ENCODE results near the gene EPHB2. TPM values are rescaled to one million over a fixed set of nuclear protein-coding genes. Genes with fewer than 3 reads are reported as not detected.

The EPHB2 gene
- total and polyA plus RNA-seq, 2 of the 13 experiments (the other 11 are each of a cell fraction or from before 2014, with no cell fraction given): 0.03 to 0.11 TPM

DNA sequence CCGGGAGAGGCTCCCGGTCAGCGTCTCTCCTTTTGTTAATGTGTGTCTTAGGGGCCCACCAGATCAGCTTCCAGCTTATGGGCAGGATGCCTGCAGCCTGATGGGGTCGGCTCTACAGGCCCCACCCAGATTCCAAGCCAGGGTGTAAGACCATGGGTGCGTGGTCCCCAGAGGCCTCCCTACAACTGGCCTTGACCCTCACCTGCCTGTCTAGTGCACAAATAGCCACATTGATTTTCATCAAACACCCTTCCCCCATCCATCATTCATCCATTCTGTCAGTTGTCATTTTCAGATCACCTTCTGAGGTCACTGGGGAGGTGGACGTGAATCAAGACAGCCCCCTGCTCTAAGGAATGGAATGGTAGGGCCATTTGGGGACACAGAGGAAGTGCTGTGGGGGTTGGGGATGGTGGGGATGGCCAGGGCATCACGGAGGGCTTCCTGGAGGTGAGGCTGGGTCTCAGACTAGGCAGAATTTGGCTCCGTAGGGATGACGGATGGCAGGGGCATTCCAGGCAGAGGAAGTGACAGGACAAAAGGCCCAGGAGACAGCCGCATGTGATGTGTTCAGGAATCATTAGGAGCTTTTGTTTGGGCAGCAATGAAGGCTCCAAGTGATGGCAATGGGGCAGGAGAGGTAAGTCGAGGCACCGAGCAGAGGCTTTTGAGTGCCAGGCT lies 118.8 kb downstream of the EPHB2 start:
- Histone ChIP-seq H4K20me1 (ENCODE audit: insufficient read depth, low read length) (no peaks in the 10 kb centered on the region), H3K4me2 (ENCODE audit: low read depth, low read length) (no peak overlapping the region), H3K9ac (ENCODE audit: insufficient read depth, low read depth, low read length) (no peak overlapping the region), H3K36me3 (replicated peaks in 1 of 2; ENCODE audit: control insufficient read depth in 1 of 2, insufficient read depth in 2 of 2, low read length in 2 of 2) (no peaks in the 10 kb centered on the region), H3K4me3 (replicated peaks in 1 of 3; ENCODE audit: insufficient read depth in 1 of 3, low read depth in 2 of 3, low read length in 3 of 3) (no peak overlapping the region), H3K27me3 (ENCODE audit: control insufficient read depth in 1 of 2, insufficient read depth in 2 of 2, low read length in 2 of 2) (peaks cover 0 to 4% of the 10 kb centered on the region in 2 experiments; a peak in 1 of 5 replicates), H3K79me2 (ENCODE audit: insufficient read depth, low read length) (no peaks in the 10 kb centered on the region), H3K4me1 (ENCODE audit: insufficient read depth, low read length) (0 out of 2 replicates have a peak, but pooled peaks cover 6% of the 10 kb centered on the region), H2AFZ (ENCODE audit: low read length) (no peak overlapping the region), H3K27ac (ENCODE audit: extremely low read length, insufficient read depth, low read length) (no peak overlapping the region), H3K9me3 (ENCODE audit: low read length) (no peaks in the 10 kb centered on the region)
- TF ChIP-seq ZNF7 (CRISPR knock-in tag; IDR thresholded peaks at IDR 0.05): no peak
- no peak for ATAC-seq
- intact Hi-C loops (cut with micrococcal nuclease; ENCODE audit: unreplicated experiment) (no loop called here), in situ Hi-C loops (cut with HindIII; ENCODE audit: extremely low pct_ligation_motif_present, low pct_unique_long_range_greater_than_20kb) (no loop called here)
- 23% methylated on average over 9 of the region's 12 CpGs for WGBS (ENCODE audit: low lambda C conversion rate)
- POLR2A ChIA-PET: no interaction called here
- no peak for DNase-seq (ENCODE audit: low spot score)
- CTCF ChIA-PET (ENCODE audit: low intra/inter-chr PET ratio, low total read pairs): no interaction called here
- no peak for FAIRE-seq
- BruUV-seq (replicated peaks): no TSS peak

DNA sequence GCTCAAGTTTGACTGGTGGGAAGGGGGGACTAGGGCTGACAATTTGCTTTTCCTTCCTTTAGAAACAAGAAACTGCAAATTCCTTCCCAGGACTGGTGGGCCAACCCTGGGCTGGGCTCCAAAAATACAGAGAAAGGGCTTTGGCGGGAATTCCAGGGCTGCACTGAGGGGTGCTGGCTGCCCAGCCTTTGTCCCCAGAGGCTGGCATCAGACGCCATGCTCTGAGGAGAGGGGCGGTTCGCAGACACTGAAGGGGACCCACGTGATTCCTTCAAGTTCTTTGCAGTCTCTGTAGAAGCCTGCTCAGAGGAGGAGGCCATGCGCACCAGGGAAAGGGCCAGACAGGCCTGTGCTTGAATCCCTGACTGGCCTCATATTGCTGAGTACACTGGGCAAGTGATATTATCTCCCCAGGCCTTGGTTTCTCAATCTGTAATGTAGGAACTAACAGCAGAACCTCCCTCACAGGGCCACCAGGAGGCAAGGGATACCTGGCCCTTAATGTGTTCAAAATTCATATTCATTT lies 119.5 kb downstream of the EPHB2 start:
- ChIA-PET POLR2A (no interaction called here), CTCF (ENCODE audit: low intra/inter-chr PET ratio, low total read pairs) (no interaction called here)
- no peak for FAIRE-seq
- H3K36me3 ChIP-seq (replicated peaks in 1 of 2; ENCODE audit: control insufficient read depth in 1 of 2, insufficient read depth in 2 of 2, low read length in 2 of 2): no peaks in the 10 kb centered on the region
- ATAC-seq: no peak
- H3K27me3 ChIP-seq (ENCODE audit: control insufficient read depth in 1 of 2, insufficient read depth in 2 of 2, low read length in 2 of 2): peaks cover 0 to 4% of the 10 kb centered on the region in 2 experiments; a peak in 1 of 5 replicates
- H3K4me3 ChIP-seq (replicated peaks in 1 of 3; ENCODE audit: insufficient read depth in 1 of 3, low read depth in 2 of 3, low read length in 3 of 3): no peak overlapping the region
- H3K4me2 ChIP-seq (ENCODE audit: low read depth, low read length): no peak overlapping the region
- no TSS peak for BruUV-seq (replicated peaks)
- H3K79me2 ChIP-seq (ENCODE audit: insufficient read depth, low read length): no peaks in the 10 kb centered on the region
- intact Hi-C loops (cut with micrococcal nuclease; ENCODE audit: unreplicated experiment): no loop called here
- in situ Hi-C loops (cut with HindIII; ENCODE audit: extremely low pct_ligation_motif_present, low pct_unique_long_range_greater_than_20kb): no loop called here
- no peak for DNase-seq (ENCODE audit: low spot score)
- WGBS (ENCODE audit: low lambda C conversion rate): 40% methylated on average over 1 of the region's 6 CpGs
- no peaks in the 10 kb centered on the region for H4K20me1 ChIP-seq (ENCODE audit: insufficient read depth, low read length)
- H3K9ac ChIP-seq (ENCODE audit: insufficient read depth, low read depth, low read length): no peak overlapping the region
- H3K9me3 ChIP-seq (ENCODE audit: low read length): no peaks in the 10 kb centered on the region
- H3K4me1 ChIP-seq (ENCODE audit: insufficient read depth, low read length): 0 out of 2 replicates have a peak, but pooled peaks cover 6% of the 10 kb centered on the region
- no peak overlapping the region for H3K27ac ChIP-seq (ENCODE audit: extremely low read length, insufficient read depth, low read length)
- no peak overlapping the region for H2AFZ ChIP-seq (ENCODE audit: low read length)
- TF ChIP-seq SETDB1 (CRISPR knock-in tag; IDR thresholded peaks at IDR 0.05; ENCODE audit: borderline replicate concordance) (no peak), NR3C1 (CRISPR knock-in tag; IDR thresholded peaks at IDR 0.05) (no peak), NCOA5 (CRISPR knock-in tag; IDR thresholded peaks at IDR 0.05) (no peak), ZNF724P (CRISPR knock-in tag; IDR thresholded peaks at IDR 0.05; ENCODE audit: borderline replicate concordance) (no peak)
- TF ChIP-seq, protein P1, sequence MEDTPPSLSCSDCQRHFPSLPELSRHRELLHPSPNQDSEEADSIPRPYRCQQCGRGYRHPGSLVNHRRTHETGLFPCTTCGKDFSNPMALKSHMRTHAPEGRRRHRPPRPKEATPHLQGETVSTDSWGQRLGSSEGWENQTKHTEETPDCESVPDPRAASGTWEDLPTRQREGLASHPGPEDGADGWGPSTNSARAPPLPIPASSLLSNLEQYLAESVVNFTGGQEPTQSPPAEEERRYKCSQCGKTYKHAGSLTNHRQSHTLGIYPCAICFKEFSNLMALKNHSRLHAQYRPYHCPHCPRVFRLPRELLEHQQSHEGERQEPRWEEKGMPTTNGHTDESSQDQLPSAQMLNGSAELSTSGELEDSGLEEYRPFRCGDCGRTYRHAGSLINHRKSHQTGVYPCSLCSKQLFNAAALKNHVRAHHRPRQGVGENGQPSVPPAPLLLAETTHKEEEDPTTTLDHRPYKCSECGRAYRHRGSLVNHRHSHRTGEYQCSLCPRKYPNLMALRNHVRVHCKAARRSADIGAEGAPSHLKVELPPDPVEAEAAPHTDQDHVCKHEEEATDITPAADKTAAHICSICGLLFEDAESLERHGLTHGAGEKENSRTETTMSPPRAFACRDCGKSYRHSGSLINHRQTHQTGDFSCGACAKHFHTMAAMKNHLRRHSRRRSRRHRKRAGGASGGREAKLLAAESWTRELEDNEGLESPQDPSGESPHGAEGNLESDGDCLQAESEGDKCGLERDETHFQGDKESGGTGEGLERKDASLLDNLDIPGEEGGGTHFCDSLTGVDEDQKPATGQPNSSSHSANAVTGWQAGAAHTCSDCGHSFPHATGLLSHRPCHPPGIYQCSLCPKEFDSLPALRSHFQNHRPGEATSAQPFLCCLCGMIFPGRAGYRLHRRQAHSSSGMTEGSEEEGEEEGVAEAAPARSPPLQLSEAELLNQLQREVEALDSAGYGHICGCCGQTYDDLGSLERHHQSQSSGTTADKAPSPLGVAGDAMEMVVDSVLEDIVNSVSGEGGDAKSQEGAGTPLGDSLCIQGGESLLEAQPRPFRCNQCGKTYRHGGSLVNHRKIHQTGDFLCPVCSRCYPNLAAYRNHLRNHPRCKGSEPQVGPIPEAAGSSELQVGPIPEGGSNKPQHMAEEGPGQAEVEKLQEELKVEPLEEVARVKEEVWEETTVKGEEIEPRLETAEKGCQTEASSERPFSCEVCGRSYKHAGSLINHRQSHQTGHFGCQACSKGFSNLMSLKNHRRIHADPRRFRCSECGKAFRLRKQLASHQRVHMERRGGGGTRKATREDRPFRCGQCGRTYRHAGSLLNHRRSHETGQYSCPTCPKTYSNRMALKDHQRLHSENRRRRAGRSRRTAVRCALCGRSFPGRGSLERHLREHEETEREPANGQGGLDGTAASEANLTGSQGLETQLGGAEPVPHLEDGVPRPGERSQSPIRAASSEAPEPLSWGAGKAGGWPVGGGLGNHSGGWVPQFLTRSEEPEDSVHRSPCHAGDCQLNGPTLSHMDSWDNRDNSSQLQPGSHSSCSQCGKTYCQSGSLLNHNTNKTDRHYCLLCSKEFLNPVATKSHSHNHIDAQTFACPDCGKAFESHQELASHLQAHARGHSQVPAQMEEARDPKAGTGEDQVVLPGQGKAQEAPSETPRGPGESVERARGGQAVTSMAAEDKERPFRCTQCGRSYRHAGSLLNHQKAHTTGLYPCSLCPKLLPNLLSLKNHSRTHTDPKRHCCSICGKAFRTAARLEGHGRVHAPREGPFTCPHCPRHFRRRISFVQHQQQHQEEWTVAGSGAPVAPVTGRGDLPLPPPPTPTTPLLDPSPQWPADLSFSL (CRISPR knock-in tag; IDR thresholded peaks at IDR 0.05): no peak

All from HepG2 (cell line).